IPS DF 6.9 (cell line): ENCODE measurements around the gene LAMA1.

Experiments
- DNase-seq: peaks from one replicate; pipeline ENCODE4 v3.0.0-alpha.2; 2013; ENCODE audit warnings: low read depth, low spot score
- H3K27ac ChIP-seq: one replicate; pipeline ENCODE4 v1.5.1; 2013; ENCODE audit warnings: low read length, control low read depth
- H3K27me3 ChIP-seq: 2 replicates; pipeline ENCODE4 v1.6.1; 2013; ENCODE audit warnings: mild to moderate bottlenecking, low read length; ENCODE audit not compliant: control insufficient read depth, insufficient read depth
- H3K36me3 ChIP-seq: 2 replicates; pipeline ENCODE4 v1.6.1; 2013; ENCODE audit warnings: low read length; ENCODE audit not compliant: control insufficient read depth, insufficient read depth
- H3K4me1 ChIP-seq: 2 replicates; pipeline ENCODE4 v1.6.1; 2013; ENCODE audit warnings: low read length; ENCODE audit not compliant: control insufficient read depth, insufficient read depth
- H3K4me3 ChIP-seq: 2 replicates; pipeline ENCODE4 v1.5.1; 2013; ENCODE audit warnings: mild to moderate bottlenecking, low read length
- H3K9me3 ChIP-seq: 2 replicates; pipeline ENCODE4 v1.6.1; 2013; ENCODE audit warnings: low read length, inconsistent platforms; ENCODE audit not compliant: control insufficient read depth, insufficient read depth
- WGBS: extraction: QIAGEN DNeasy Blood & Tissue Kit; methylation state at CpG from one replicate; pipeline ENCODE4 v1.1.7; 2013; ENCODE audit warnings: mixed read lengths, missing lambda C conversion rate; ENCODE audit not compliant: insufficient read length, insufficient coverage; 5-methylcytosine and 5-hydroxymethylcytosine counted together

LAMA1 gene

DNA sequence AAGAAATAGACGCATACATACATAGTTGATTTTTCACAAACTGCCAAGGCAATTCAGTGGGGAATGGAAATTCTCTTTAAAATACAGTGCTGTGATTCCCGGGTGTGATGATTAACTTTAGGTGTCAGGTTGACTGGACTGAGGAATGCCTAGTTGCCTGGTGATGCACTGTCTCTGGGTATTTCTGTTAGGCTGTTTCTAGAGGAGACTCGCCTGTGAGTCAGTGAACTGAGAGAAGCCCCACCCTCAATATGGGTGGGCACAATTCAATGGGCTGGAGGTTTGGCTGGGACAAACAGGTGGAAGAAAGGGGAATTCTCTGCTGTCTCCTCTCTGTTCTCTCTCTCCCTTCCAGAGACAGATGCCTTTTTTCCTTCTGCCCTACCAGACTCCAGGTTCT, 200.5 kb downstream of the LAMA1 start:
- WGBS, result no CpG with 5 or more reads among the region's 3 CpGs
- Histone ChIP-seq H3K9me3 (no peaks in the 10 kb centered on the region), H3K27ac (no peak overlapping the region), H3K27me3 (no peaks in the 10 kb centered on the region), H3K4me1 (no peaks in the 10 kb centered on the region), H3K36me3 (no peaks in the 10 kb centered on the region), H3K4me3 (no peak overlapping the region)
- no peak for DNase-seq

- no peak overlapping the region for H3K4me3 ChIP-seq
- H3K9me3 ChIP-seq, result no peaks in the 10 kb centered on the region
- H3K4me1 ChIP-seq, result no peaks in the 10 kb centered on the region
- no peak for DNase-seq
- H3K27me3 ChIP-seq, result no peaks in the 10 kb centered on the region
- no peak overlapping the region for H3K27ac ChIP-seq
- WGBS, result no CpG with 5 or more reads among the region's 3 CpGs
- H3K36me3 ChIP-seq, result no peaks in the 10 kb centered on the region
These were observed 216.2 kb downstream of the LAMA1 start for GRCh38 chr18:6901286-6901926.

- no peaks in the 10 kb centered on the region for H3K9me3 ChIP-seq
- DNase-seq, result no peak
- H3K4me1 ChIP-seq, result no peaks in the 10 kb centered on the region
- no CpG with 5 or more reads among the region's 3 CpGs for WGBS
- no peak overlapping the region for H3K4me3 ChIP-seq
- H3K27me3 ChIP-seq, result no peaks in the 10 kb centered on the region
- H3K36me3 ChIP-seq, result no peaks in the 10 kb centered on the region
- H3K27ac ChIP-seq, result no peak overlapping the region
These were observed 225.8 kb downstream of the LAMA1 start for GRCh38 chr18:6891788-6892187.
